H1 (cell line): ENCODE measurements around the gene POFUT2. TPM values are rescaled to one million over a fixed set of nuclear protein-coding genes. Genes with fewer than 3 reads are reported as not detected.

Experiments
- CTCF ChIA-PET: fragments of 300-600 bp; sonication (Branson Sonifier 250); formaldehyde crosslinking; loops from one replicate; lab custom pipeline; 2021; ENCODE audit not compliant: partially characterized antibody; lab: Charles Lee
- POLR2A ChIA-PET: fragments of 300-600 bp; sonication (Branson Sonifier 250); formaldehyde crosslinking; loops from one replicate; lab custom pipeline; 2021; ENCODE audit warnings: inconsistent platforms; ENCODE audit not compliant: partially characterized antibody; lab: Charles Lee
- DNase-seq, 2 experiments: peaks; one replicate each; pipeline versions ENCODE4 v3.0.0 to v3.0.0-alpha.2; 2010 to 2022; ENCODE audit warnings: low spot score in 2 of 2, low read depth in 1 of 2, mixed read lengths in 1 of 2
- FAIRE-seq: peaks from 2 replicates; lab custom pipeline; 2011; peaks lifted over from hg19 to GRCh38; lab: Jason Lieb, UNC
- H2AFZ ChIP-seq: 2 replicates; pipeline ENCODE4 v1.8.1; 2012; ENCODE audit warnings: low read length, inconsistent platforms
- H2AK5ac ChIP-seq: 2 replicates; pipeline ENCODE4 v1.6.1; 2013; ENCODE audit warnings: low read depth, low read length
- H2BK120ac ChIP-seq: replicated peaks from 2 replicates; pipeline ENCODE3; 2013; ENCODE audit warnings: low read depth, low read length, inconsistent platforms
- H2BK12ac ChIP-seq: 2 replicates; pipeline ENCODE4 v1.6.1; 2013; ENCODE audit warnings: low read depth, low read length
- H2BK15ac ChIP-seq: 2 replicates; pipeline ENCODE4 v1.6.1; 2013; ENCODE audit warnings: low read length
- H2BK20ac ChIP-seq: 2 replicates; pipeline ENCODE4 v1.6.1; 2013; ENCODE audit warnings: low read length
- H2BK5ac ChIP-seq: 2 replicates; pipeline ENCODE4 v1.6.1; 2013; ENCODE audit warnings: low read depth, low read length
- H3K14ac ChIP-seq: 2 replicates; pipeline ENCODE4 v1.6.1; 2013; ENCODE audit warnings: inconsistent platforms; ENCODE audit not compliant: insufficient read length
- H3K18ac ChIP-seq: 2 replicates; pipeline ENCODE4 v1.6.1; 2013; ENCODE audit warnings: low read length; ENCODE audit errors: extremely low read depth
- H3K23ac ChIP-seq: 2 replicates; pipeline ENCODE4 v1.6.1; 2013; ENCODE audit warnings: inconsistent platforms; ENCODE audit not compliant: insufficient read length
- H3K23me2 ChIP-seq: 2 replicates; pipeline ENCODE4 v1.6.1; 2013; ENCODE audit warnings: low read depth, low read length
- H3K27ac ChIP-seq: 2 replicates; pipeline ENCODE4 v1.6.1; 2011; ENCODE audit warnings: low read depth, low read length, inconsistent platforms
- H3K27me3 ChIP-seq, 4 experiments: replicated peaks in 1 of 4; 1 replicate in 1 of 4; 2 replicates in 3 of 4; pipeline versions ENCODE4 v1.6.1 to v1.8.1; 2011 to 2013; ENCODE audit warnings: low read length in 3 of 4, mild to moderate bottlenecking in 3 of 4, inconsistent platforms in 2 of 4, mixed read lengths in 2 of 4, moderate library complexity in 1 of 4; ENCODE audit not compliant: control insufficient read depth in 3 of 4, insufficient read depth in 3 of 4; ENCODE audit errors: extremely low read depth in 1 of 4
- H3K36me3 ChIP-seq, 4 experiments: 2 replicates each; pipeline versions ENCODE4 v1.6.1 to v1.8.1; 2011 to 2013; ENCODE audit warnings: mild to moderate bottlenecking in 4 of 4, low read length in 3 of 4, moderate library complexity in 2 of 4, control low read depth in 1 of 4, inconsistent platforms in 1 of 4; ENCODE audit not compliant: insufficient read depth in 4 of 4, control insufficient read depth in 2 of 4
- H3K4ac ChIP-seq: replicated peaks from 2 replicates; pipeline ENCODE3; 2013; ENCODE audit warnings: low read length, low read depth, mixed read lengths, inconsistent platforms; ENCODE audit not compliant: insufficient read length
- H3K4me1 ChIP-seq, 4 experiments: replicated peaks in 1 of 4; 1 replicate in 1 of 4; 2 replicates in 3 of 4; pipeline versions ENCODE4 v1.6.1 to v1.8.1; 2011 to 2013; ENCODE audit warnings: low read length in 3 of 4, inconsistent platforms in 2 of 4, mixed read lengths in 1 of 4; ENCODE audit not compliant: insufficient read depth in 4 of 4, control insufficient read depth in 3 of 4
- H3K4me2 ChIP-seq, 2 experiments: 2 replicates each; pipeline versions ENCODE4 v1.6.1 to v1.8.1; 2011 to 2013; ENCODE audit warnings: low read depth in 2 of 2, low read length in 2 of 2, control low read depth in 1 of 2, inconsistent platforms in 1 of 2, mild to moderate bottlenecking in 1 of 2; ENCODE audit not compliant: insufficient read depth in 1 of 2
- H3K4me3 ChIP-seq, 4 experiments: fragments of 200-600, 300-600 bp in 1 of 4; sonication (generic), shearing (Covaris generic), sonication (Bioruptor Twin) in 1 of 4; 2 replicates each; pipeline versions ENCODE4 v1.5.1 to v1.8.1; 2011 to 2016; ENCODE audit warnings: low read length in 4 of 4, low read depth in 3 of 4, control low read depth in 2 of 4, inconsistent platforms in 2 of 4, mild to moderate bottlenecking in 2 of 4, mixed read lengths in 1 of 4, moderate library complexity in 1 of 4; ENCODE audit not compliant: insufficient read depth in 2 of 4; ENCODE audit errors: extremely low read depth in 1 of 4
- H3K56ac ChIP-seq: replicated peaks from 2 replicates; pipeline ENCODE3; 2013; ENCODE audit warnings: low read depth, mild to moderate bottlenecking, mixed read lengths, low read length, inconsistent platforms; ENCODE audit not compliant: insufficient read length
- H3K79me1 ChIP-seq: 2 replicates; pipeline ENCODE4 v1.6.1; 2013; ENCODE audit warnings: low read depth, low read length, control low read depth
- H3K79me2 ChIP-seq, 2 experiments: 2 replicates each; pipeline versions ENCODE4 v1.6.1 to v1.8.1; 2012 to 2013; ENCODE audit warnings: low read length in 2 of 2, mild to moderate bottlenecking in 2 of 2, inconsistent platforms in 1 of 2; ENCODE audit not compliant: insufficient read depth in 2 of 2, control insufficient read depth in 1 of 2
- H3K9ac ChIP-seq, 4 experiments: replicated peaks in 1 of 4; 1 replicate in 1 of 4; 2 replicates in 3 of 4; pipeline versions ENCODE4 v1.6.1 to v1.8.1; 2011 to 2013; ENCODE audit warnings: low read depth in 3 of 4, low read length in 3 of 4, control low read depth in 2 of 4, mild to moderate bottlenecking in 2 of 4, moderate library complexity in 2 of 4, inconsistent platforms in 1 of 4; ENCODE audit errors: extremely low read depth in 1 of 4
- H3K9me3 ChIP-seq, 2 experiments: 2 replicates each; pipeline versions ENCODE4 v1.6.1 to v1.8.1; 2012 to 2013; ENCODE audit warnings: mild to moderate bottlenecking in 2 of 2, moderate library complexity in 2 of 2, control low read depth in 1 of 2, inconsistent platforms in 1 of 2, low read depth in 1 of 2, low read length in 1 of 2, mixed read lengths in 1 of 2; ENCODE audit not compliant: insufficient read depth in 2 of 2
- H4K20me1 ChIP-seq, 2 experiments: replicated peaks in 1 of 2; 2 replicates each; pipeline versions ENCODE3 to v1.8.1; 2011 to 2013; ENCODE audit warnings: inconsistent platforms in 2 of 2, low read length in 2 of 2, mild to moderate bottlenecking in 1 of 2; ENCODE audit not compliant: insufficient read depth in 2 of 2, control insufficient read depth in 1 of 2
- H4K5ac ChIP-seq: 2 replicates; pipeline ENCODE4 v1.6.1; 2013; ENCODE audit warnings: low read length, low read depth, mixed read lengths, inconsistent platforms; ENCODE audit not compliant: insufficient read length
- H4K8ac ChIP-seq: 2 replicates; pipeline ENCODE4 v1.8.0; 2013; ENCODE audit warnings: mild to moderate bottlenecking, moderate library complexity, low read length, inconsistent platforms; ENCODE audit not compliant: insufficient read depth; ENCODE audit errors: extremely low read depth
- H4K91ac ChIP-seq: replicated peaks from 2 replicates; pipeline ENCODE3; 2013; ENCODE audit warnings: low read length, mixed read lengths, inconsistent platforms; ENCODE audit not compliant: insufficient read length
- ATF2 ChIP-seq: IDR thresholded peaks from 2 replicates; pipeline ENCODE4 v1.6.1; 2012; ENCODE audit warnings: low read length, inconsistent platforms
- ATF3 ChIP-seq: IDR thresholded peaks from 2 replicates; pipeline ENCODE4 v1.6.1; 2011; ENCODE audit warnings: low read depth, mild to moderate bottlenecking, low read length; ENCODE audit not compliant: insufficient read depth
- BRCA1 ChIP-seq: IDR thresholded peaks from 2 replicates; pipeline ENCODE4 v1.6.1; 2012; ENCODE audit warnings: low read depth, low read length, improper control_type of control experiment
- GTF2F1 ChIP-seq: IDR thresholded peaks from 2 replicates; pipeline ENCODE4 v1.6.1; 2012; ENCODE audit warnings: low read depth, low read length, improper control_type of control experiment, borderline replicate concordance
- KDM4A ChIP-seq: IDR thresholded peaks from one replicate; pipeline ENCODE4 v1.7.1; 2012; ENCODE audit warnings: low read depth, mild to moderate bottlenecking, moderate library complexity, low read length, inconsistent platforms; ENCODE audit not compliant: severe bottlenecking
- SIN3A ChIP-seq, 2 experiments: IDR thresholded peaks in 1 of 2; conservative IDR thresholded peaks in 1 of 2; 2 replicates each; pipeline ENCODE4 v1.6.1; 2011 to 2012; ENCODE audit warnings: low read length in 2 of 2, improper control_type of control experiment in 1 of 2, low read depth in 1 of 2, mild to moderate bottlenecking in 1 of 2
- USF2 ChIP-seq: IDR thresholded peaks from 2 replicates; pipeline ENCODE4 v1.6.1; 2011; ENCODE audit warnings: low read length, improper control_type of control experiment
- YY1 ChIP-seq: IDR thresholded peaks from 2 replicates; pipeline ENCODE4 v1.6.1; 2011; ENCODE audit warnings: low read depth, mild to moderate bottlenecking, low read length
- WGBS, 2 experiments: shearing (Covaris generic) in 1 of 2; methylation state at CpG; one replicate each; pipeline versions ENCODE4 v1.1.6 to v1.1.7; 2013 to 2015; ENCODE audit warnings: low lambda C conversion rate in 2 of 2, mixed read lengths in 2 of 2, inconsistent platforms in 1 of 2, low coverage in 1 of 2, missing lambda C conversion rate in 1 of 2; ENCODE audit not compliant: insufficient replicate concordance in 2 of 2, insufficient coverage in 1 of 2, insufficient read length in 1 of 2; ENCODE audit errors: extremely low coverage in 1 of 2, missing lambda C conversion rate in 1 of 2; 5-methylcytosine and 5-hydroxymethylcytosine counted together
- polyA plus RNA-seq, 7 experiments: library from polyadenylated mRNA; depleted of rRNA in 3 of 7; stranded (reverse) in 5 of 7; unstranded in 2 of 7; fragments of >200 nt in 5 of 7; fragments of 200-250 nt in 2 of 7; gene quantifications; 1 replicate in 5 of 7; 2 replicates in 1 of 7; 4 replicates in 1 of 7; pipeline versions ENCODE4 v1.2.1 to v1.2.3, GENCODE V29; 2011 to 2013; ENCODE audit warnings: missing spikeins in 2 of 7, mixed read lengths in 2 of 7
- total RNA-seq: library from RNA; stranded (reverse); fragmentation: NEBNext Ultra II Directional; extraction: Animal tissue kit (Norgen Biotek cat#: 25700); gene quantifications from 2 replicates; pipeline ENCODE4 v1.2.1, GENCODE V29; 2021

POFUT2 gene
- total and polyA plus RNA-seq, 2 of the 8 experiments (the other 6 are each of a cell fraction or from before 2014, with no cell fraction given) = 13.7 to 32.1 TPM

GRCh38 chr21:45301521-45302081 lies 13.9 kb upstream of the POFUT2 start:
- no peak overlapping the region for H3K4me3 ChIP-seq
- H2BK120ac ChIP-seq = no peak overlapping the region
- peak overlapping the region; percentile 32; the same call in 1 of the 2 replicates for H3K18ac ChIP-seq
- no peaks in the 10 kb centered on the region for H3K36me3 ChIP-seq
- H4K20me1 ChIP-seq = no peaks in the 10 kb centered on the region
- no peaks in the 10 kb centered on the region for H3K79me1 ChIP-seq
- DNase-seq (no peak), FAIRE-seq (no peak)
- no peak overlapping the region for H3K23ac ChIP-seq
- H3K9ac ChIP-seq = no peak overlapping the region
- no peak overlapping the region for H3K4ac ChIP-seq
- ChIA-PET POLR2A (interaction anchor here (0.9 kb wide), 1 partner anchor 156 kb away, joined by 3 read pairs; no protein-coding TSS in a partner anchor), CTCF (interaction anchor here (1.3 to 5.0 kb wide), 4 partner anchors 9 to 139 kb away, joined by 3 to 17 read pairs (median 8); no protein-coding TSS in a partner anchor)
- H3K4me1 ChIP-seq = peaks cover 0 to 3% (median 0%) of the 10 kb centered on the region in 4 experiments; a peak in 3 of 7 replicates
- no peak overlapping the region for H2AK5ac ChIP-seq
- H3K9me3 ChIP-seq = no peaks in the 10 kb centered on the region
- H2BK20ac ChIP-seq = no peak overlapping the region
- no peaks in the 10 kb centered on the region for H3K79me2 ChIP-seq
- H2BK15ac ChIP-seq = no peak overlapping the region
- no peak overlapping the region for H4K5ac ChIP-seq
- H4K91ac ChIP-seq = no peak overlapping the region
- H3K14ac ChIP-seq = no peak overlapping the region
- H3K4me2 ChIP-seq = 0 out of 4 replicates have a peak overlapping the region, but pooled peaks of 1 of the 2 experiments have one; percentile 1
- H2AFZ ChIP-seq = no peak overlapping the region
- no peak overlapping the region for H3K56ac ChIP-seq
- H3K27ac ChIP-seq = no peak overlapping the region
- H2BK5ac ChIP-seq = 0 out of 2 replicates have a peak overlapping the region, but pooled peaks have one; percentile 24
- H4K8ac ChIP-seq = no peak overlapping the region; the same call in 1 of the 2 replicates
- H2BK12ac ChIP-seq = no peak overlapping the region
- no peaks in the 10 kb centered on the region for H3K27me3 ChIP-seq
- no peaks in the 10 kb centered on the region; the same call in 1 of the 2 replicates for H3K23me2 ChIP-seq
- 90% methylated on average over 20 of the region's 20 CpGs; no CpG with 5 or more reads in 1 of the 2 experiments for WGBS, 2 experiments
- no peak for TF ChIP-seq GTF2F1
- no peak for TF ChIP-seq KDM4A
- no peak for TF ChIP-seq SIN3A (conservative IDR thresholded peaks at IDR 0.05 in 1 of 2, IDR thresholded peaks at IDR 0.05 in 1 of 2; ENCODE audit: low read depth in 1 of 2, low read length in 2 of 2)
- TF ChIP-seq USF2 = no peak
- no peak for TF ChIP-seq ATF3
- no peak for TF ChIP-seq YY1
- TF ChIP-seq ATF2 = no peak
- TF ChIP-seq BRCA1 = no peak
